Right cardiac atrium (tissue), 5 donors: ENCODE measurements around the gene ACSS1. TPM values are rescaled to one million over a fixed set of nuclear protein-coding genes. Genes with fewer than 3 reads are reported as not detected.

ENCODE experiments used
- ATAC-seq, 2 donors: fragments of 200-7000 bp; cut with Tn5 transposase; one replicate each; pipeline versions ENCODE4 v1.8.0 to v1.9.1; 2020; ENCODE audit warnings: moderate library complexity in 2 of 2, mild to moderate bottlenecking in 1 of 2
- DNase-seq, 3 donors: peaks; one replicate each; pipeline ENCODE4 v3.0.0-alpha.2; 2020
- H3K27ac ChIP-seq: one replicate; pipeline ENCODE4 v1.5.1; 2013; ENCODE audit warnings: mild to moderate bottlenecking, low read length, control low read depth, moderate library complexity
- H3K27me3 ChIP-seq: one replicate; pipeline ENCODE4 v1.6.1; 2013; ENCODE audit not compliant: control insufficient read depth, insufficient read depth
- H3K4me1 ChIP-seq: one replicate; pipeline ENCODE4 v1.6.1; 2013; ENCODE audit warnings: low read length; ENCODE audit not compliant: control insufficient read depth, insufficient read depth
- H3K4me3 ChIP-seq: one replicate; pipeline ENCODE4 v1.5.1; 2013; ENCODE audit warnings: low read length, control low read depth
- H3K9me3 ChIP-seq: one replicate; pipeline ENCODE4 v1.6.1; 2013; ENCODE audit warnings: low read length; ENCODE audit not compliant: control insufficient read depth
- WGBS: extraction: QIAGEN DNeasy Blood & Tissue Kit; methylation state at CpG from one replicate; pipeline ENCODE4 v1.1.7; 2013; 5-methylcytosine and 5-hydroxymethylcytosine counted together
- intact Hi-C, 4 donors: fragments of 100-400 bp; cut with DNase I; formaldehyde crosslinking; loops; one replicate each; pipeline versions ENCODE4 v1.11.0 to v1.14.0; 2022 to 2023
- polyA plus RNA-seq: library from polyadenylated mRNA; stranded (reverse); fragments of 200-250 nt; gene quantifications from one replicate; pipeline ENCODE4 v1.2.3, GENCODE V29; 2013
- total RNA-seq, 4 donors: library from RNA; stranded (reverse); fragmentation: NEBNext Ultra II Directional; extraction: Animal tissue kit (Norgen Biotek cat#: 25700); gene quantifications; one replicate each; pipeline ENCODE4 v1.2.1, GENCODE V29; 2021
- donor health status: healthy with polysubstance abuse.
- donor health status: DM: no; HTN: yes; CAD: no.
- donor health status: DM: no; HTN: no; CAD: no.
- donor health status: DM: no; HTN: yes; CAD: no; lungs with severe emphysema.
- donor health status: DM: yes; HTN: yes; CAD: no.

ACSS1 gene
- total and polyA plus RNA-seq, 5 donors = 14.8 to 61.8 (median 32.5) TPM

GRCh38 chr20:25078662-25079061, 20.7 kb upstream of the ACSS1 start:
- Histone ChIP-seq H3K9me3 (no peaks in the 10 kb centered on the region), H3K27me3 (no peaks in the 10 kb centered on the region), H3K4me1 (no peaks in the 10 kb centered on the region), H3K4me3 (no peak overlapping the region), H3K27ac (no peak overlapping the region)
- 70% methylated on average over 8 of the region's 8 CpGs for WGBS
- ATAC-seq = no peak
- intact Hi-C loops = loop anchor here in 2 of 4 donors (5.0 kb wide), 2 partner anchors 99 to 324 kb away; no protein-coding TSS in a partner anchor
- DNase-seq = no peak

DNA sequence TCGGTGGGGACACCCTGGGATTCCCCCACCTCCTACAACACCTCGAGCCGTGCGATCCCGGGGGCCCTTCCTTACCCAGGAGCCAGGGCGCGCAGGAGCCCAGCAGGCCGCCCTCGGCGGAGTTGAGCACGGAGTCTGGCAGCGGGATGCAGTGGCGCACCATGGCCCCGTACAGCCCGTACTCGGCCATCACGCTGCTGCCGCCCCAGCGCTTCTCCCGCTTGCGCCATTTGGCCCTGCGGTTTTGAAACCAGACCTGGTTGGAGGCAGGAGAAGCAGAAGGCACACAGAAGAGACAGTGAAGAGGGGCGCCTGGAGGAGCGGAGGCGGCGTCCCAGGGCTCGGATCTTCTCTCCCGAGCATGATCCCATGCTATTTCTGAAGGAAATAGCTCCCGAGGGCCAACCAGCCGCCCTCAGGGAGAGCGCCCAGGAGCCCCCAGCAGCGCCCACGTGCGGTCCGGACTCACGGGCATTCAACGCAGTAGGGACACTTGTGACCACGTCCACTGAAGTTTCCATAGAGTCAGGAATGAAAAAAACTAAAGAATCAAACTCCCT, 19.8 kb upstream of the ACSS1 start:
- H3K4me3 ChIP-seq = no peak overlapping the region
- no peaks in the 10 kb centered on the region for H3K27me3 ChIP-seq
- no peaks in the 10 kb centered on the region for H3K4me1 ChIP-seq
- no peak overlapping the region for H3K27ac ChIP-seq
- WGBS = 4% methylated on average over 38 of the region's 38 CpGs
- ATAC-seq = peak; percentile 75 to 84
- peak; percentile 65 to 74 (median 67) for DNase-seq
- intact Hi-C loops = loop anchor here in 2 of 4 donors (5.0 kb wide), 2 partner anchors 100 to 325 kb away; no protein-coding TSS in a partner anchor
- H3K9me3 ChIP-seq = no peaks in the 10 kb centered on the region

- DNase-seq = no peak
- no peaks in the 10 kb centered on the region for H3K9me3 ChIP-seq
- H3K4me3 ChIP-seq = no peak overlapping the region
- intact Hi-C loops = loop anchor here in 2 of 4 donors (5.0 kb wide), 2 partner anchors 100 to 325 kb away; no protein-coding TSS in a partner anchor
- no peaks in the 10 kb centered on the region for H3K4me1 ChIP-seq
- WGBS = 31% methylated on average over 14 of the region's 14 CpGs
- no peak overlapping the region for H3K27ac ChIP-seq
- peak; percentile 27 to 42 for ATAC-seq
- H3K27me3 ChIP-seq = no peaks in the 10 kb centered on the region
Measured at GRCh38 chr20:25076731-25077609, 19.0 kb upstream of the ACSS1 start.

DNA sequence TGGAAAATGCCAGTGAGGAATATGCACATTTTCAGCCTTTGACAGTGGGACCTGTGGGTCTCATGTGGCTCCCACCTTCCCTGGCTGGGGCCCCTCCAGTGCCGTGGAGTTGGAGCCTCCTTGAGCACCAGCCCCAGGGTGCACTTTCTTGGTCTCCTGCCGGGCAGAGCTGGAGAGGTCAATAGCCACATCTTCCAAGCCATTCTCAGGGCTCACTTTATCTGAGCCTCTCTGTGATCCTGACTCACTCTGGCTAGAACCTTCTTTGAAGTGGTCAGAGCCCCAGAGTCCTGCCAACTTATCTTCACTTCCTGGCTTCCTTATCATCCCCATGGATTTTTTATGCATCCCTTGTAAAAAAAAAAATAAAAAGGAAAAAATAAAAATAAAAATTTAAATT, 18.3 kb upstream of the ACSS1 start:
- Histone ChIP-seq H3K27ac (no peak overlapping the region), H3K4me1 (no peaks in the 10 kb centered on the region), H3K9me3 (no peaks in the 10 kb centered on the region), H3K4me3 (no peak overlapping the region), H3K27me3 (no peaks in the 10 kb centered on the region)
- no peak for ATAC-seq
- WGBS = 53% methylated on average over 2 of the region's 2 CpGs
- intact Hi-C loops = loop anchor here in 2 of 4 donors (5.0 kb wide), 2 partner anchors 101 to 326 kb away; no protein-coding TSS in a partner anchor
- DNase-seq = no peak

- WGBS = 77% methylated on average over 9 of the region's 9 CpGs
- Histone ChIP-seq H3K4me3 (no peak overlapping the region), H3K27me3 (no peaks in the 10 kb centered on the region), H3K4me1 (no peaks in the 10 kb centered on the region), H3K9me3 (no peaks in the 10 kb centered on the region), H3K27ac (no peak overlapping the region)
- DNase-seq (no peak), ATAC-seq (no peak)
- intact Hi-C loops = loop anchor here in 1 of 4 donors (5.0 kb wide), 1 partner anchor 104 kb away; no protein-coding TSS in a partner anchor
Measured at GRCh38 chr20:25073544-25073943, 15.6 kb upstream of the ACSS1 start.

- no peak for DNase-seq
- no peak overlapping the region for H3K4me3 ChIP-seq
Measured at GRCh38 chr20:25072226-25072811, 14.4 kb upstream of the ACSS1 start.

GRCh38 chr20:25071734-25072133, 13.8 kb upstream of the ACSS1 start:
- Histone ChIP-seq H3K27me3 (no peaks in the 10 kb centered on the region), H3K9me3 (no peaks in the 10 kb centered on the region), H3K4me1 (no peaks in the 10 kb centered on the region), H3K4me3 (no peak overlapping the region), H3K27ac (no peak overlapping the region)
- ATAC-seq (no peak), DNase-seq (no peak)
- intact Hi-C loops = loop anchor here in 1 of 4 donors (5.0 kb wide), 1 partner anchor 106 kb away; no protein-coding TSS in a partner anchor
- WGBS = 33% methylated on average over 4 of the region's 4 CpGs

More at GRCh38 chr20:25072226-25072811, 14.4 kb upstream of the ACSS1 start:
- Histone ChIP-seq H3K9me3 (no peaks in the 10 kb centered on the region), H3K27ac (no peak overlapping the region), H3K27me3 (no peaks in the 10 kb centered on the region), H3K4me1 (no peaks in the 10 kb centered on the region)
- intact Hi-C loops = loop anchor here in 1 of 4 donors (5.0 kb wide), 1 partner anchor 105 kb away; no protein-coding TSS in a partner anchor
- WGBS = 44% methylated on average over 7 of the region's 7 CpGs
- no peak for ATAC-seq

GRCh38 chr20:25070821-25071473, 13.0 kb upstream of the ACSS1 start:
- DNase-seq (no peak), ATAC-seq (no peak)
- WGBS = 61% methylated on average over 5 of the region's 5 CpGs
- H3K27me3 ChIP-seq = no peaks in the 10 kb centered on the region
- H3K27ac ChIP-seq = no peak overlapping the region
- intact Hi-C loops = loop anchor here in 1 of 4 donors (5.0 kb wide), 1 partner anchor 106 kb away; no protein-coding TSS in a partner anchor
- H3K9me3 ChIP-seq = no peaks in the 10 kb centered on the region
- peaks cover 2% of the 10 kb centered on the region for H3K4me1 ChIP-seq
- H3K4me3 ChIP-seq = no peak overlapping the region

- Histone ChIP-seq H3K27me3 (no peaks in the 10 kb centered on the region), H3K4me3 (no peak overlapping the region), H3K27ac (no peak overlapping the region), H3K9me3 (no peaks in the 10 kb centered on the region), H3K4me1 (peaks cover 6% of the 10 kb centered on the region)
- WGBS = 91% methylated on average over 18 of the region's 18 CpGs
- ATAC-seq (no peak), DNase-seq (no peak)
- intact Hi-C loops = loop anchor here in 1 of 4 donors (2.0 kb wide), 1 partner anchor 73 kb away; no protein-coding TSS in a partner anchor
Measured at GRCh38 chr20:25067102-25067987, 9.4 kb upstream of the ACSS1 start.

DNA sequence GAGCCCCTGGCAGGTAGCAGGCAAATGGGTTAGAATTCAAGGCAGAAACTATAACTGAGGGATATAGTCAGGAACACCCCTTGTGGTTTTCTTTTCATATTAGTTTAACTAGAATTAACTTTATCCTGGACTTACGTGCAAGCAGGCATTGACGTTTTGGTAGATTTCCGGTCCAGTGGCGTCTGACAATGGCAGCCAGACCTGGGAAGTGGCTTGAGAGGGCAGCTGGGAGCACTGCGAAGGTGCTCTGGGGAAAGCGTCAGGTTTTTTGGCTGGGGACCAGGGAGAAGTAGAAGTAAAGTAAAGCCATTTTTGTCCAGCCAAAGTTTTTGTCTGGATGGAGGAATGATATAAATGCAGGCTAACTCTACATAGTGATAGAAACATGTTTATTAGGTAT, 8.4 kb upstream of the ACSS1 start:
- Histone ChIP-seq H3K9me3 (no peaks in the 10 kb centered on the region), H3K4me1 (peaks cover 6% of the 10 kb centered on the region), H3K4me3 (no peak overlapping the region), H3K27ac (no peak overlapping the region), H3K27me3 (no peaks in the 10 kb centered on the region)
- 24% methylated on average over 6 of the region's 6 CpGs for WGBS
- no peak for DNase-seq
- intact Hi-C loops = loop anchor here in 1 of 4 donors (2.0 kb wide), 1 partner anchor 72 kb away; no protein-coding TSS in a partner anchor
- ATAC-seq = no peak
